SW 1271 (cell line): Measurements from ENCODE around the gene S100PBP.
"Not testable (repeated sequence)": the region's sequence is repeated elsewhere in the genome, so short reads cannot be mapped to it uniquely, and the experiment has no call there.

Experiments
- DNase-seq, 2 experiments: peaks; one replicate each; lab custom pipeline; 2025; lab: John Stamatoyannopoulos, UW

S100PBP gene

DNA sequence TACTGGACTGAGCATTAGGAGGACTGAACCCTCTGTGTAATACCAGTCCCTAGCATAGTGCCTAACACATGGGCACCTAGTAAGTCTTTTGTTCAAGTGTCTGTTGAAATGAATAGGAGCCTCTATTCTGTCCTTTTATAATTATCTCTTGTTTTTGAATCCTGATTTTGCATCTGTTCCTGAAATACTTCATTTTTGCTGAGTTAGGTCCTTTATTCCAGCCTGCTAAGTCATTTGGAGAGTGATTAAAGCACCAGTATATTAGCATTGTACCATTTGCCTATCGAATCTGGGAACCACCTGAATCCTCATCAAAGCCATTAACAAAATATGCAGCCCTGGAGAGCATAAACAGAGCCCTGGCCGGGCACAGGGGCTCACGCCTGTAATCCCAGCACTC is 32.6 kb upstream of the S100PBP start:
- no peak for DNase-seq

DNA sequence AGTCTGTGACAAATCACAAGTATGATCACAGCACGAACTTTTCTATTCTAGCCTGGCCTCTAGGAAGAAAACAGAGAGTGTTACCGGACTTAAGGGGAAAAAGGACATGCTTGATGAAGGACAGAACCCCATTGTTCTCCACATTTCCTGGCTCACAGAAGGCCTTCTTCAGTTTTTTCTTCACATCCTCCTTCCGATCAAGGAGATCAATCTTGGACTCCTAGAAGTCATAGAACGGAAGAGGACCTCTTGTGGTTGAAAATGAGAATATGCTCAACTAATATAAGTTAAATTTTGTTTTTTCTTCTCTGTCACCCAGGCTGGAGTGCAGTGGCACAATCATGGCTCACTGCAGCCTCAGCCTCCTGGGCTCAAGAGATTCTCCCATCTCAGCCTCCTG is 30.6 kb upstream of the S100PBP start:
- peak in 1 of 2 experiments; percentile 31 for DNase-seq

DNA sequence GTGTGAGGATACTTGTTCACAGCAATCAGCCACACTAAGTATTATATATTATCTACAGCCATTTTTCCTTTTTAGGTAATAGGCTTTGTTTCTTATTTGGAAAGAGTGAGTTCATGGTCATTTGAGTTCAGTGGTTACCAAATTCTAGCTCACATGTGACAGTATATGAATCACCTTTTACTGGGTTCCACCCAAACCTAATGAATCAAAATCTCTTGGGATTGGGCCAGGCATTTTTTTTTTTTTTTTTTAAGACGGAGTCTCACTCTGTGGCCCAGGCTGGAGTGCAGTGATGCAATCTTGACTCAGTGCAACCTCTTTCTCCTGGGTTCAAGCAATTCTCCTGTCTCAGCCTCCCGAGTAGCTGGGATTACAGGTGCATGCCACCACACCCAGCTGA is 28.1 kb upstream of the S100PBP start:
- DNase-seq, result peak in 1 of 2 experiments; percentile 43

DNA sequence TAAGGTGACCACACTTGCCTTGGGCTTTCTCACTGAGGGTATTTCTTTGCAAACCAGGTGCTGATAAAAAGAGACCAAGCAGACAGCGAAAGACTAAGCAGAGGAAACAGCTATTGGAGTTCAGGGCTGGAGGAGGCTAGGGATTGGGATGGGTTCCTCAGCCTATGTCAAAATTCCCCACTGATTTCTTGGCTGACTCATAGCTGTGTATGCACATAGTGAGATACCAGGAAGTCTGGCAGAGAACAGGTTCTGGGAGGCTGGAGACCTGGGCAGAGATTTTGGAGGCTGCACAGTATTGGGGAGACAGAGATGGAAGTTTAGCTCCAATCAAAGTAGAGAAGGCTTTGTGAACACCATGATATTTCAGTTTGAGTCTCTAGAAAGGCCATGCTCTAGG is 25.6 kb upstream of the S100PBP start:
- DNase-seq, result no peak

DNA sequence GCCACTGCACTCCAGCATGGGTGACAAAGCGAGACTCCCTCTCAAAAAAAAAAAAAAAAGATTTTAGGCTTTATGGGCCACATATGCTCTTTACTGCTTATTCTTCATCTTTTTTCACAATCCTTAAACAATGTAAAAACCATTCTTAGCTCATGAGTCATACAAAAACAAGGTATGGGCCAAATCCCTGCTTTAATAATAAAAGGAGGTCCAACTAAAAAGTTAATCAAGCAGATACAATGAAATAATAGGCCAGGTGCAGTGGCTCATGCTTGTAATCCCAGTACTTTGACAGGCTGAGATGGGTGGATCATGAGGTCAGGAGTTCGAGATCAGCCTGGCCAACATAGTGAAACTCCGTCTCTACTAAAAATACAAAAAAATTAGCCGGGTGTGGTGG is 21.7 kb upstream of the S100PBP start:
- peak in 1 of 2 experiments; percentile 10 for DNase-seq

DNA sequence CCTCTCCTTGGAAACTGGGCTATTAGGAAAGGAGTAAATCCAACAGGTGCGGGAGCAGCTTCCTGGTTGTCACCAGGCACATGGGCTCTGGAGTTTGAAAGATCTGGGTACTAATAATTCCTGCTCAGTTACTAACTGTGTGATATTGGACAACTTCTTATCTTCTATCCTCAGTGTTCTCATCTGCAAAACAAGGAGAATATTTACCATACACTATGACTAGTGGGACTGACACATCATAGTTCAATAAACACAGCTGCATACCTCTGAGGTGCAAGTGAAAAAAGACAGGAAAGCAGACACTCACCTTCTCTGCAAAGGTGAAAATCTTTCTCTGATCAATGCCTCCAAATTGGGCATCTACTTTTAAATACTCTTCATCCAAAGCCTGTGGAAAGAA is 20.0 kb upstream of the S100PBP start:
- no peak for DNase-seq

DNA sequence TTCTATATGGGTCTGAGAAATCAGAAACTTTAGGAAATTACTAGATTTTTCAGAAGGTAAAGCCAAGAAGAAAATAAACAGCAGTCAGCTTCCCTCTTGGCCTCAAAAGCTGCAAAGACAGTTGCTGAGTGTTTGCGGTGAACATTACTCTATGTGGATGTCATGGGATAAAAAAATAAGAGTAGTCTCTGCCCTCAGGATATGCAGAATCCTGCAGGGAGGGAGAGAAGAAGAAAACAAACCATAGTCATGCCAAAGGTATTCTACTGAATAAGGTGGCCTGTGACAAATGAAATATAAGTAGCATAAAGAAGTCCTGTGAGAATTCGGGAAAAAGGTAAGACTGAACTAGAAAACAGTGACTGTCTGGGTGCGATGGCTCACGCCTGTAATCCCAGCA is 19.3 kb upstream of the S100PBP start:
- DNase-seq, result no peak

DNA sequence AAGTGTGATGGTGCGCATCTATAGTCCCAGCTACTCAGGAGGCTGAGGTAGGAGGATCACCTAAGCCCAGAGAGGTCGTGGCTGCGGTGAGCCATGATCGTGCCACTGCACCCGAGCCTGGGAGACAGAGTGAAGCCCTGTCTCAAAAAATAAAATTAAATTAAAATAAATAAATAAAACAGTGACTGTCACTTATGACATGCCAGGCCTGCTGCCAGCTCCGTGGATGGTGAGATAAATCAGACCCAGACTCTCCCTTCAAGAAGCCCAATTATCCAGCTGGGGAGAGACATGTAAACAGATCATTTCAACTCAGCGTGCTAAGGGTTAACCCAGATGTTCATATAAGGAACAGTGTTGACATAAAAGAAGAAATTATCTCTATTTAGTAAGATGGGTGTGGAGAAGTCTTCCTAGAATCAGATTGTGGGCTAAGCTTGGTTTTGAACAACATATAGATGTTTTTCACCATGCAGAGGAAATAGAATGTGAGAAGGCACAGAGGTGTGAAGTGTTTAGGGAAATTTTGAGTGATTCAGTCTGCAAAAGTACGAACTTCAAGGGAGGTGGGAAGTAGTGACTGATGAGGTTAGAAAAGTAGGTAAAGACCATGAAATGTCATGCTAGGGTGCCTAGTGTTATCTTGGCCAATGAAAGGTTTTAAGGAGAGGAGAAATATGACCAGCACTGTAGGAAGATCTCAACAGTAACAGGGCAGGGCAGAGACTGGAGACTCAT is 18.6 kb upstream of the S100PBP start:
- no peak for DNase-seq

DNA sequence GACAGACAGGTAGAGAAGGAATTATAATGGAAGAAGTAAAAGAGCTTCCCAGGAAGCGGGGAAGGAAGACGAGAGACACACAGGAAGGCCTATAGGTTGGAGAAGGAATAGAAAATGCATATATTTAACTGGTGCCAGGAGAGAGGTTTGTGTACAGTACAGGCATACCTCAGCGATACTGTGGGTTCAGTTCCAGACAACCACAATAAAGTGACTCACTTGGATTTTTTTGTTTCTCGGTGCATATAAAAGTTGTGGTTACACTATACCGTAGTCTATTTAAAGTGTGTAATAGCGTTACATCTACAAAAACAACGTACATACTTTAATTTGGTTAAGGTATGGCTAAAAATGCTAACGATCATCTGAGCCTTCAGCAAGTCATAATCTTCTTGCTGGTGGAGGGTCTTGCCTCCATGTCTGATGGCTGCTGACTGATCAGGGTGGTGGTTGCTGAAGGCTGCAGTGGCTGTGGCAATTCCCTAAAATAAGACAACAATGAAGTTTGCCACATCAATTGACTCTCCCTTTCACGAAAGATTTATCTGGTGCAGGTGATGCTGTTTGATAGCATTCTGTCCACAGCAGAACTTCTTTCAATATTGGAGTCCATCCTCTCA is 16.2 kb upstream of the S100PBP start:
- DNase-seq, result no peak

DNA sequence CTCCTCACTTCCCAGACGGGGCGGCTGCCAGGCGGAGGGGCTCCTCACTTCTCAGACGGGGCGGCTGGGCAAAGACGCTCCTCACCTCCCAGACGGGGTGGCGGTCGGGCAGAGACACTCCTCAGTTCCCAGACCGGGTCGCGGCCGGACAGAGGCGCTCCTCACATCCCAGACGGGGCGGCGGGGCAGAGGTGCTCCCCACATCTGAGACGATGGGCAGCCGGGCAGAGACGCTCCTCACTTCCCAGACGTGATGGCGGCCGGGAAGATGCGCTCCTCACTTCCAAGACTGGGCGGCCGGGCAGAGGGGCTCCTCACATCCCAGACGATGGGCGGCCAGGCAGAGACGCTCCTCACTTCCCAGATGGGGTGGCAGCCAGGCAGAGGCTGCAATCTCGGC is 13.0 kb upstream of the S100PBP start:
- not testable (repeated sequence) for DNase-seq

DNA sequence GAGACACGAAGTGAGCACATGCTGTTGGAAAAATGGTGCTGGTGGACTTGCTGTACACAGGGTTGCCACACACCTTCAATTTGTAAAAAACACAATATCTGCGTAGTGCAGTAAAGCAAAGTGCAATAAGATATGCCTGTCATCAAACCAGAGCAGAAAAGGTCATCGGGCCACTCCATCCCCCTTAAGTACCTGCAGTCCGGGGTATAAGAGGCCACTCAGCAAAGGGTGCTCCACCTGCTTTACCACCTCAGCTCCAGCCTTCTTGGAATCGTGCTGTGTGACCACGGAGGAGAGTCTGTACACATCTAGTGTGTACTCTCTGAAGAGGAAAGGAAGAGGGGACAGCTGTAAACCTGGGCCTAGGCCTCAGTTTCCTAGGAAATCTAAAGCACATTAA is 11.2 kb upstream of the S100PBP start:
- no peak for DNase-seq

DNA sequence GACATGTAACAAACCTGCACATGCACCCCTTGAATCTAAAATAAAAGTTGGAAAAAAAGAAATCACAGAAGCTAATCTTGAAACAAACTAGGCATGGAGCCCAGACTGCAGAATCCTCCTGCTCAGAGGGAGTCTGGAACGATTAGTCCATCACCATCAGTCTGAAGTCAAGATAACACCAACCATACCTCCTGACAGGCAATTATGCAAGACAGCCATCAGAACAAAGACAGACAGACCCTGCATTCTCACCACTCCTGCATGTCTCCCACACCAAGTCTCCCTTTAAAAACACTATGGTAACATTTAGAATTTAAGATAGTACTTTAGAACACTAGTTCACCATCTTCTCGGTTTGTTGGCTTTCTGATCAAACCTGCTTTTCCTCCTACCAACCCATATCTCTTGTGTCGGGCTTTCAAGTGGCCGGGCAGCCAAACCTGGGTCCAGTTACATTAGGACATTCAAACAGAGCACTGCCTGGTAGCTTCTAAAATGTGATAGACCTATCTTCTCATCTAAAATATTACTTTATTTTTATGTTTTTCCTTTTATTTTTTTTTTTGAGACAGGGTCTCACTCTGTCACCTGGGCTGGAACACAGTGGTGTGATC is 10.4 kb upstream of the S100PBP start:
- no peak for DNase-seq

DNA sequence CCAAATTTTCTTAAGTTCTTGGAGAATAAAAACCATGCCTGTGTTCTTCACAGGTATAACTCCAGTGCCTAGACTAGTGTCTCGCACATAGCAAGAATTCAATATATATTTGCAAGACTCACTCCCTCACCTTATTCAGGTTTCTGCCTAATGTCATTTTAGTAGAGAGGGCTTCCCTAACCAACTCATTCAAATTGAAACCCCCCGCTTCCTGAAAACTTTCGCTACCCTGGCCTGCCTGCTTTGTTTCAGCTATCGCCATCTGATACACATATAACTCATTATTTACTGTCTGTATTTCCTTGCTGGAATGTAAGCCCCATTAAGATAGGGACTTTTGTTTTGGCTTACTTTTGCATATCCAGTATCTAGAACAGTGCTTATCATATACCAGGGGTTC is 8.9 kb upstream of the S100PBP start:
- DNase-seq, result no peak

DNA sequence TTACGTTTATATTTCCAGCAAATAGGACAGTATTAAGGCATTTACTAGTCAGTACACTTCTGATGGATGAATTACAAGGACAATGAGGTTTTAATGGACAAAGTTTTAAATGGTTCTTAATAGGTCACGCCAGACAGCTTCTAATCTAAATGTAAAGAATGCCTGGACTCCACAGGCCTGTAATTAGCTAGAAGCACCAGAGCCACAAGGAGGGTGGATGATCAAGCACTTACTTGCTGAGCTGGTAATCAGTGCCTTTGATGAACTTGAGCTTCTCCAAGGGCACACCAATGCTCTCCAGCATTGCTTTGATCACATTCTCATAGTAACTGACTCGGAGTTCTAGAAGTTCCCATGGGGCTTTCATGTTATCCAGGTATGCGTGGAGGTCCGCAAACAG is 7.1 kb upstream of the S100PBP start:
- no peak for DNase-seq

DNA sequence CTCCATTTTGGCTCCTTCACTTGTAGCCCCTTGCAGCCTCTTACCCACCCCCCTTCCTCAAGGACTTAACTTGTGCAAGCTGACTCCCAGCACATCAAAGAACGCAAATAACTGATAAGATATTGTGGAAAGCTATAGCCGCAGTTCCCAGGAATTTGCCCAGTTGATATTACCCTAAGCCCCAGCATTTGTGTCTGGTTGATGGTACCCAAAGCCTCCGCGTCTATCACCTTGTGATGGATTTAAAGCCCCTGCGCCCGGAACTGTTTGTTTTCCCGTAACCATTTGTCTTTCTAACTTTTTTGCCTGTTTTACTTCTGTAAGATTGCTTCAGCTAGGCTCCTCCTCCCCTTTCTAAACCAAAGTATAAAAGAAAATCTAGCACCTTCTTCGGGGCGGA is 6.2 kb upstream of the S100PBP start:
- DNase-seq, result no peak

DNA sequence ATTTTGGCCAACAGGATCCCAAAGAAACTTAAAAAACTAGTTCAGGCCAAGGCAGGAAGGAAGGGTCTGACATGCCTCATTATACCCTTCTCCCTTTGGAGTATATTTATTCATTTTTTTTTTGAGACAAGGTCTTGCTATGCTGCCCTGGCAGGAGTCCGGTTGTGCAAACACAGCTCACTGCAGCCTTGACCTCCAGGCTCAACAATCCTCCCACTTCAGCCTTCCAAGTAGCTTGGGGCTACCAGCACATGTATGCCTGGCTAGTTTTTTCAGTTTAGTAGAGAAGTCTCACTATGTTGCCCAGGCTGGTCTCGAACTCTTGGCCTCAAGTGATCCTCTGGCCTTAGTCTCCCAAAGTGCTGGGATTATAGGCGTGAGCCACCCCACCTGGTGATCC is 5.5 kb upstream of the S100PBP start:
- no peak for DNase-seq

DNA sequence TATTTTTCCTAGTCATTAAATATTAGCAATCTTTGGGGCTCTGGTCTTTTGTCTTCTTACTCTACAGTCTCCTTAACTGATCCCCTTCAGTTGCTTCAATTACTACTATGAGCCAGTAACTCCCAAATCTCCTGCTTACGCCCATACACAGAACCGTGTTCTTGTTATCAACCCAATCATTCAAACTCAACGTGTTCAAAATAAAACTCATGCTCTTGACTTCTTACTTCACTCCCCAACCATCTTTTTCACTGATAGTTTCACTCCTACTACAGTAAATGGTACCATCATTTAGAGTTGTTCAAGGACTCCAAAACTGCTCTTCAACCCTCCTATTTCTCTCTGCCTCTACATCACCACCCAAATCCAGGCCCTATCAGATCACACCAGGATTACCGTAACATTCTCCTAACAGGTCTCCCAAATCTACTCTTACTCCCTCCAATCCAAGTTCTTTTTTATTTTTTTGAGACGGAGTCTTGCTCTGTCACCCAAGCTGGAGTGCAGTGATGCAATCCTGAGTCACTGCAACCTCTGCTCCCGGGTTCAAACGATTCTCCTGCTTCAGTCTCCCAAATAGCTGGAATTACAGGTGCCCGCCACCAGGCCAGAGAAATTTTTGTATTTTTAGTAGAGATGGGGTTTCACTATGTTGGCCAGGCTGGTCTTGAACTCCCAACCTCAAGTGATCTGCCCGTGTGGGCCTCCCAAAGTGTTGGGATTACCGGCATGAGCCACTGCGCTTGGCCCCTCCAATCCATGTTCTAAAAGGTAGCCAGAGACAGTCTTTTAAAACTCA is 3.3 kb upstream of the S100PBP start:
- DNase-seq, result no peak

DNA sequence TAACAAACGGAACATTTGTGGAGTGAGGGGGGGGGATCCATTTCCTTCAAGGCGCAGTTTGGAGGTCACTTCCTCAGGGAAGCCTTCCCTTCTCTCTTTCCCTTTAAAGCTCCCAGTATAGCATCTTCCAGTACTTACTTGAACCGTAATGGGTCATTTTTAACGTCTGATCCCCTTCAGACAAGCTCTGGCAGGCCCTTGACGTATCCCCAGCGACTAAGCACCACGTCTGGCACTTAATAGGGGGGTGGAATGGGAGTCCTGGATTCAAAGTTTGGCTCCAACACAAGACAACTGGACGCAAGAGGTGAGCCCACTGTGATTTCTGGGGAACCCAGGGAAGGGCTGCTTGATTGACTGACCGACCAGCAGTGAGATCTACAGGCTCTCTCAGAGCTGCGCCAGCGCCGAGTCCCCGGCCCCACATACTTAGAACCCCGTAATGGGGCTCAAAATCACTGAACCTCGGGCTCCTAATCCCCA is 736 bp upstream of the S100PBP start:
- peak in 1 of 2 experiments; percentile 24 for DNase-seq

DNA sequence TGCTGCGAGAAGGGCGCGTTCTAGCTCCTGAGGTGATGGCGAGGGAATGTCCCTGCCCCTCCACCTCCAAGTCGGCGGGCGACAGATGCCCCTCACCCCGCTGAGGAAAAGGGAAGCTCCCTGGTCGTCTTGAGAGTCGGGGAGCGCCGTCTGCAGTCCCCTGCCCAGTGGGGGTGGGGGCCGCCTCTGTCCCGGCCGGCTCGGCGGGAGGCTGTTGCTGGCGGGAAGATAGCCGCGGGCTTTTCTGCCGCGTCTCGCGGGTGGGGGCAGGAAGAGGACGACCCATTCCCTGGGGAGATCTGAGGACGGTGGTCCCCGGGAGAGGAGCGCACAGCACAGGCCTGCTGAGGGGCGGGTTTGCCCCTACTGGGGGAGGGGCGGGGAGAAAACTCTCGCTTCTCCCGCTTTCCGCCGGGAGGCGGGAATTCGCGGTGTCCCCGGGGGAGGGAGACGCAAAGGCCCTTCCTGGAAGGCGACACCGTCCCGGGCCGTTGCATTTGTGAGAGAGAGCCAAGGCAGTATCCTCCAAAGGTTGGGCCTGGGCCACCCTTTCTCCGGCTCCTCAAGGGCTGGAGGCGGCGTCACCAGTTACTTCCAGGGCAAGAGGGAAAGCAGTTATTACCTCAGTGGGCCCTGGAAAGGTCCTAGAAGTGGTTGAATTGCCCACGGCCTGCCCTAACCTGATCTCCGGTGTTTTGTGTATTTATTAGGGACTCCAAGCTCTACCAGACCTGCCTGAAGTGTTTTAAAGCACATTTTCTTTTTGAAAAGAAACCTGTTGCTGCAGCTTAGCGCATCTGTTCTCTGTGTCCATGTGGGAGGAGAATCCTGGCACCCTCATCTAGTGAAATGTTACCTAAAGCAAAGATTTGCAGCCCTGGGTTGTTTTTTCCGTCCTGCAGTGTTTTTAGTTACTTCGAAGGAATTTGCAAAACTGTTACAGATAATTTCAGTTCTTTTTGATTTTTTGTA is 648 bp downstream of the S100PBP start:
- DNase-seq, result peak in 1 of 2 experiments; percentile 57

DNA sequence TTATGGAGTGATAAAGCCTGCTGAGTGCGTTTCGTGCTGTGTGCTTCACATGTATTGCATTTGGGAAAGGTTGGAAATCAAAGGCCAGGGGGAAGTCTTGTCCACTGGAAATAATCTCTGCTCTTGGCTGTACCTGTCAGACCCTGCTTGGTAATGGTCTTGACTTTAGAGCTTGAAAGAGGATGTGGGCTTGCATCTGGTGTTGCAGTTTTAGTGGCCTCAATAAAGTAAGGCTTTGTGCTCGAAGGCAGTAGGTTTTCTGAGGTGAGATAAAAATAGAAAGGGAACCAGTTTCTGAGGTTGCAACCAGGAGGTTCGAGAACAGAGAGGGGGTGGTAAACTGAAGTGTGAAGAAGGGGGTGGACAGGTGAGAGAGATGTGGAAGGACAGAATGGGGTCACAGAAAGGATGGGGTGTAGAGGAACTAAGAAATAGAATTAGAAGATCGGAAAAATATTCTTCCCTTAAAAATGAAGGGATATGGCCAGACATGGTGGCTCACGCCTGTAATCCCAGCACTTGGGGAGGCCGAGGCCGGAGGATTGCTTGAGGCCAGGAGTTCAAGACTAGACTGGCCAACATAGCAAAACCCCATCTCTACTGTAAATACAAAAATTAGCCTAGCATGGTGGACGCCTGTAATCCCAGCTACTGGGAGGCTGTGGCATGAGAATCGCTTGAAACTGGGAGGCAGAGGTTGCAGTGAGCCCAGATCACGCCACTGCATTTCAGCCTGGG is 1.5 kb downstream of the S100PBP start:
- DNase-seq, result no peak

DNA sequence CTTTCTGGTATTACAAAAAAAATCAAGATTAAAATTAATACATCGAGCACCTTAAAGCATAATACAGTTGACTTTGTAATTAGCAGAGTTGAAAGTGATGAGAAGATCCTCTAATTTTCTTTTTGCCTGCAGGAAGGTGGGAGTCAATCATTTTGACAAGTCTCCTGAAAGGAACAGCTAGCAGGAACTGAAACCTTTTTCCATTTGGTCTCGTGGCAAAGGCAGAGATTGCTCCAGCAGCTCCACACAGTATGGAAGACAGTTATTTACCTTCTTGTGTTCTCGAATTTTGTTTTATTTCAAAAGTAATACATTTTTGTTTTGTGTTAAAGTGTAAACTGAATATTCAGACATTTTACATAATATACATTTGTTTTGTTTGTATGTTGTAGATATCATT is 7.7 kb downstream of the S100PBP start:
- DNase-seq, result no peak
